ENCODE measurements around the gene CHCHD3. TPM values are rescaled to one million over a fixed set of nuclear protein-coding genes. Genes with fewer than 3 reads are reported as not detected.

Gene CHCHD3
- total RNA-seq, 8 experiments from 2014 or later = 74.5 to 122 (median 90.0) TPM

- in situ Hi-C loops (cut with MboI; ENCODE audit: low pct_unique_long_range_greater_than_20kb in 2 of 9, low sequenced_read_pairs in 9 of 9, unreplicated experiment in 9 of 9) = no loop called here
- 50 to 100% (median 87%) methylated on average over 1 to 2 of the region's 2 CpGs; no CpG with 5 or more reads in 2 of the 10 experiments for WGBS, 10 experiments
- Histone ChIP-seq H3K4me3 (no peak overlapping the region), H3K27ac (no peak overlapping the region), H3K4me1 (replicated peaks in 1 of 2) (peaks cover 3 to 18% of the 10 kb centered on the region in 2 donors)
- peak in 1 of 8 experiments; percentile 50 for ATAC-seq (replicated peaks in 6 of 8)
Observed at GRCh38 chr7:132810561-132810960, 271.3 kb downstream of the CHCHD3 start.

- Histone ChIP-seq H3K27ac (no peak overlapping the region), H3K4me3 (no peak overlapping the region), H3K4me1 (replicated peaks in 1 of 2) (peaks cover 4 to 20% of the 10 kb centered on the region in 2 donors)
- ATAC-seq (replicated peaks in 6 of 8) = no peak
- in situ Hi-C loops (cut with MboI; ENCODE audit: low pct_unique_long_range_greater_than_20kb in 2 of 9, low sequenced_read_pairs in 9 of 9, unreplicated experiment in 9 of 9) = no loop called here
- 60 to 100% (median 88%) methylated on average over 1 to 4 of the region's 4 CpGs; no CpG with 5 or more reads in 4 of the 10 experiments for WGBS, 10 experiments
Observed at GRCh38 chr7:132806834-132807233, 275.1 kb downstream of the CHCHD3 start.

- in situ Hi-C loops (cut with MboI; ENCODE audit: low pct_unique_long_range_greater_than_20kb in 2 of 9, low sequenced_read_pairs in 9 of 9, unreplicated experiment in 9 of 9) = no loop called here
- no peak overlapping the region for H3K4me3 ChIP-seq
- peaks cover 4 to 17% of the 10 kb centered on the region in 2 donors for H3K4me1 ChIP-seq (replicated peaks in 1 of 2)
- 77 to 100% (median 97%) methylated on average over 1 to 5 of the region's 5 CpGs for WGBS, 10 experiments
- no peak for ATAC-seq (replicated peaks in 6 of 8)
- no peak overlapping the region for H3K27ac ChIP-seq
Observed at GRCh38 chr7:132805766-132806165, 276.1 kb downstream of the CHCHD3 start.

- peak overlapping the region in 1 of 2 donors; percentile 36 for H3K27ac ChIP-seq
- peaks cover 6 to 11% of the 10 kb centered on the region in 2 donors for H3K4me1 ChIP-seq (replicated peaks in 1 of 2)
- 73 to 89% (median 86%) methylated on average over 1 to 7 of the region's 7 CpGs; no CpG with 5 or more reads in 1 of the 10 experiments for WGBS, 10 experiments
- ATAC-seq (replicated peaks in 6 of 8) = peak in 1 of 8 experiments; percentile 47
- in situ Hi-C loops (cut with MboI; ENCODE audit: low pct_unique_long_range_greater_than_20kb in 2 of 9, low sequenced_read_pairs in 9 of 9, unreplicated experiment in 9 of 9) = no loop called here
- no peak overlapping the region for H3K4me3 ChIP-seq
Observed at GRCh38 chr7:132804849-132805485, 276.9 kb downstream of the CHCHD3 start.

GRCh38 chr7:132800522-132800921 is 281.4 kb downstream of the CHCHD3 start:
- no peak overlapping the region for H3K27ac ChIP-seq
- ATAC-seq (replicated peaks in 6 of 8) = no peak
- WGBS, 10 experiments = 67 to 100% (median 87%) methylated on average over 1 of the region's 1 CpG; no CpG with 5 or more reads in 4 of the 10 experiments
- peaks cover 12 to 26% of the 10 kb centered on the region in 2 donors for H3K4me1 ChIP-seq (replicated peaks in 1 of 2)
- H3K4me3 ChIP-seq = no peak overlapping the region
- in situ Hi-C loops (cut with MboI; ENCODE audit: low pct_unique_long_range_greater_than_20kb in 2 of 9, low sequenced_read_pairs in 9 of 9, unreplicated experiment in 9 of 9) = no loop called here

GRCh38 chr7:132799081-132799413 is 282.8 kb downstream of the CHCHD3 start:
- Histone ChIP-seq H3K4me1 (replicated peaks in 1 of 2) (peaks cover 7 to 16% of the 10 kb centered on the region in 2 donors), H3K27ac (no peak overlapping the region), H3K4me3 (no peak overlapping the region)
- in situ Hi-C loops (cut with MboI; ENCODE audit: low pct_unique_long_range_greater_than_20kb in 2 of 9, low sequenced_read_pairs in 9 of 9, unreplicated experiment in 9 of 9) = no loop called here
- ATAC-seq (replicated peaks in 6 of 8) = peak in 4 of 8 experiments; percentile 40 to 72 (median 49)

GRCh38 chr7:132797152-132797551 is 284.7 kb downstream of the CHCHD3 start:
- Histone ChIP-seq H3K27ac (no peak overlapping the region), H3K4me1 (replicated peaks in 1 of 2) (peaks cover 7 to 16% of the 10 kb centered on the region in 2 donors), H3K4me3 (no peak overlapping the region)
- no peak for ATAC-seq (replicated peaks in 6 of 8)
- 90 to 100% (median 100%) methylated on average over 1 to 3 of the region's 3 CpGs; no CpG with 5 or more reads in 1 of the 10 experiments for WGBS, 10 experiments
- in situ Hi-C loops (cut with MboI; ENCODE audit: low pct_unique_long_range_greater_than_20kb in 2 of 9, low sequenced_read_pairs in 9 of 9, unreplicated experiment in 9 of 9) = no loop called here

- Histone ChIP-seq H3K4me1 (replicated peaks in 1 of 2) (peaks cover 3 to 11% of the 10 kb centered on the region in 2 donors), H3K4me3 (no peak overlapping the region), H3K27ac (no peak overlapping the region)
- 79 to 100% (median 94%) methylated on average over 1 to 3 of the region's 3 CpGs for WGBS, 10 experiments
- in situ Hi-C loops (cut with MboI; ENCODE audit: low pct_unique_long_range_greater_than_20kb in 2 of 9, low sequenced_read_pairs in 9 of 9, unreplicated experiment in 9 of 9) = no loop called here
- ATAC-seq (replicated peaks in 6 of 8) = no peak
Observed at GRCh38 chr7:132793474-132793873, 288.4 kb downstream of the CHCHD3 start.

- WGBS, 10 experiments = 86 to 100% methylated on average over 1 of the region's 1 CpG; no CpG with 5 or more reads in 8 of the 10 experiments
- Histone ChIP-seq H3K4me3 (no peak overlapping the region), H3K4me1 (replicated peaks in 1 of 2) (no peaks in the 10 kb centered on the region), H3K27ac (no peak overlapping the region)
- ATAC-seq (replicated peaks in 6 of 8) = no peak
- in situ Hi-C loops (cut with MboI; ENCODE audit: low pct_unique_long_range_greater_than_20kb in 2 of 9, low sequenced_read_pairs in 9 of 9, unreplicated experiment in 9 of 9) = no loop called here
Observed at GRCh38 chr7:132791036-132791435, 290.9 kb downstream of the CHCHD3 start.

- whole genome bisulfite sequencing, 10 experiments = 86 to 100% (median 100%) methylated on average over 2 of the region's 2 CpGs
- Histone ChIP-seq H3K4me3 (no peak overlapping the region), H3K4me1 (replicated peaks in 1 of 2) (no peaks in the 10 kb centered on the region), H3K27ac (no peak overlapping the region)
- no peak for ATAC-seq (replicated peaks in 6 of 8)
- in situ Hi-C loops (cut with MboI; ENCODE audit: low pct_unique_long_range_greater_than_20kb in 2 of 9, low sequenced_read_pairs in 9 of 9, unreplicated experiment in 9 of 9) = no loop called here
Observed at GRCh38 chr7:132790104-132790503, 291.8 kb downstream of the CHCHD3 start.

- peak in 1 of 8 experiments; percentile 12 for ATAC-seq (replicated peaks in 6 of 8)
- in situ Hi-C loops (cut with MboI; ENCODE audit: low pct_unique_long_range_greater_than_20kb in 2 of 9, low sequenced_read_pairs in 9 of 9, unreplicated experiment in 9 of 9) = no loop called here
- Histone ChIP-seq H3K4me3 (no peak overlapping the region), H3K27ac (no peak overlapping the region), H3K4me1 (replicated peaks in 1 of 2) (no peaks in the 10 kb centered on the region)
- 20 to 100% (median 91%) methylated on average over 1 to 6 of the region's 6 CpGs; no CpG with 5 or more reads in 1 of the 10 experiments for WGBS, 10 experiments
Observed at GRCh38 chr7:132789281-132789680, 292.6 kb downstream of the CHCHD3 start.

GRCh38 chr7:132785870-132786269 is 296.0 kb downstream of the CHCHD3 start:
- no peak for ATAC-seq (replicated peaks in 6 of 8)
- WGBS, 10 experiments = 95 to 100% methylated on average over 1 to 3 of the region's 6 CpGs; no CpG with 5 or more reads in 8 of the 10 experiments
- H3K4me3 ChIP-seq = no peak overlapping the region
- H3K27ac ChIP-seq = no peak overlapping the region
- H3K4me1 ChIP-seq (replicated peaks in 1 of 2) = no peaks in the 10 kb centered on the region
- in situ Hi-C loops (cut with MboI; ENCODE audit: low pct_unique_long_range_greater_than_20kb in 2 of 9, low sequenced_read_pairs in 9 of 9, unreplicated experiment in 9 of 9) = no loop called here

- in situ Hi-C loops (cut with MboI; ENCODE audit: low pct_unique_long_range_greater_than_20kb in 2 of 9, low sequenced_read_pairs in 9 of 9, unreplicated experiment in 9 of 9) = no loop called here
- no peak overlapping the region for H3K27ac ChIP-seq
Observed at GRCh38 chr7:132784406-132784805, 297.5 kb downstream of the CHCHD3 start.

GRCh38 chr7:132783824-132784223 is 298.1 kb downstream of the CHCHD3 start:
- in situ Hi-C loops (cut with MboI; ENCODE audit: low pct_unique_long_range_greater_than_20kb in 2 of 9, low sequenced_read_pairs in 9 of 9, unreplicated experiment in 9 of 9) = no loop called here
- peak in 3 of 8 experiments; percentile 45 to 54 (median 53) for ATAC-seq (replicated peaks in 6 of 8)
- H3K4me1 ChIP-seq (replicated peaks in 1 of 2) = peaks cover 0 to 4% of the 10 kb centered on the region in 2 donors
- no peak overlapping the region for H3K27ac ChIP-seq
- WGBS, 10 experiments = 68 to 95% (median 84%) methylated on average over 2 to 6 of the region's 8 CpGs; no CpG with 5 or more reads in 2 of the 10 experiments
- no peak overlapping the region for H3K4me3 ChIP-seq

More at GRCh38 chr7:132784406-132784805, 297.5 kb downstream of the CHCHD3 start:
- no peak for ATAC-seq (replicated peaks in 6 of 8)
- Histone ChIP-seq H3K4me3 (no peak overlapping the region), H3K4me1 (replicated peaks in 1 of 2) (peaks cover 0 to 4% of the 10 kb centered on the region in 2 donors)
- WGBS, 10 experiments = 60 to 100% (median 90%) methylated on average over 1 to 4 of the region's 4 CpGs; no CpG with 5 or more reads in 1 of the 10 experiments

Data from motor neuron (in vitro differentiated cells).